Esophagus muscularis mucosa (tissue), 4 donors: ENCODE measurements around the gene TMEM221. TPM values are rescaled to one million over a fixed set of nuclear protein-coding genes. Genes with fewer than 3 reads are reported as not detected.

Experiments used
- DNase-seq: peaks from one replicate; pipeline ENCODE4 v3.0.0-alpha.2; 2017; ENCODE audit errors: extremely low spot score
- H3K27ac ChIP-seq, 4 donors: fragments of 200-600 bp; sonication (generic); replicated peaks in 1 of 4; 1 replicate in 3 of 4; 2 replicates in 1 of 4; pipeline ENCODE4 v1.5.1; 2016 to 2019; ENCODE audit warnings: mild to moderate bottlenecking in 1 of 4
- H3K27me3 ChIP-seq, 4 donors: fragments of 200-600 bp; sonication (generic); one replicate each; pipeline versions ENCODE4 v1.5.1 to v1.6.0; 2016 to 2019
- H3K36me3 ChIP-seq, 4 donors: fragments of 200-600 bp; sonication (generic); one replicate each; pipeline ENCODE4 v1.5.1; 2016 to 2019
- H3K4me1 ChIP-seq, 4 donors: fragments of 200-600 bp; sonication (generic); one replicate each; pipeline ENCODE4 v1.5.1; 2016 to 2019
- H3K4me3 ChIP-seq, 4 donors: fragments of 200-600 bp; sonication (generic); 1 replicate in 2 of 4; 2 replicates in 2 of 4; pipeline ENCODE4 v1.5.1; 2016 to 2019; ENCODE audit warnings: mild to moderate bottlenecking in 4 of 4, moderate library complexity in 1 of 4
- H3K9me3 ChIP-seq, 4 donors: fragments of 200-600 bp; sonication (generic); 1 replicate in 3 of 4; 2 replicates in 1 of 4; pipeline ENCODE4 v1.5.1; 2016 to 2019
- CTCF ChIP-seq, 3 experiments: fragments of 200-600 bp in 2 of 3; fragments of 450-650 bp in 1 of 3; sonication (generic) in 2 of 3; IDR thresholded peaks; one replicate each; pipeline ENCODE4 v1.5.1; 2017 to 2019; ENCODE audit warnings: antibody characterized with exemption in 3 of 3, mild to moderate bottlenecking in 2 of 3, moderate library complexity in 1 of 3
- EP300 ChIP-seq: sonication (generic); formaldehyde crosslinking; IDR thresholded peaks from one replicate; pipeline ENCODE4 v1.6.1; 2017; ENCODE audit warnings: antibody characterized with exemption
- POLR2A ChIP-seq: fragments of 450-650 bp; IDR thresholded peaks from one replicate; pipeline ENCODE4 v1.6.1; 2017; ENCODE audit warnings: antibody characterized with exemption, moderate library complexity, mild to moderate bottlenecking, low read depth
- POLR2AphosphoS5 ChIP-seq, 2 donors: sonication (generic); formaldehyde crosslinking; IDR thresholded peaks; one replicate each; pipeline ENCODE4 v1.6.1; 2017; ENCODE audit warnings: antibody characterized with exemption in 2 of 2
- WGBS: methylation state at CpG from one replicate; pipeline ENCODE4 v1.1.5; 2018; 5-methylcytosine and 5-hydroxymethylcytosine counted together
- intact Hi-C: fragments of 100-400 bp; cut with DNase I; formaldehyde crosslinking; loops from one replicate; pipeline ENCODE4 v1.15.1; 2023
- total RNA-seq, 4 donors: library from RNA; depleted of rRNA; stranded (reverse); fragments of >200 nt; gene quantifications; one replicate each; pipeline versions ENCODE4 v1.1.0 to v1.2.1, GENCODE V29; 2016

TMEM221 gene
- total RNA-seq, 4 donors from 2014 or later: 0.26 to 0.75 TPM; not detected in 2

DNA sequence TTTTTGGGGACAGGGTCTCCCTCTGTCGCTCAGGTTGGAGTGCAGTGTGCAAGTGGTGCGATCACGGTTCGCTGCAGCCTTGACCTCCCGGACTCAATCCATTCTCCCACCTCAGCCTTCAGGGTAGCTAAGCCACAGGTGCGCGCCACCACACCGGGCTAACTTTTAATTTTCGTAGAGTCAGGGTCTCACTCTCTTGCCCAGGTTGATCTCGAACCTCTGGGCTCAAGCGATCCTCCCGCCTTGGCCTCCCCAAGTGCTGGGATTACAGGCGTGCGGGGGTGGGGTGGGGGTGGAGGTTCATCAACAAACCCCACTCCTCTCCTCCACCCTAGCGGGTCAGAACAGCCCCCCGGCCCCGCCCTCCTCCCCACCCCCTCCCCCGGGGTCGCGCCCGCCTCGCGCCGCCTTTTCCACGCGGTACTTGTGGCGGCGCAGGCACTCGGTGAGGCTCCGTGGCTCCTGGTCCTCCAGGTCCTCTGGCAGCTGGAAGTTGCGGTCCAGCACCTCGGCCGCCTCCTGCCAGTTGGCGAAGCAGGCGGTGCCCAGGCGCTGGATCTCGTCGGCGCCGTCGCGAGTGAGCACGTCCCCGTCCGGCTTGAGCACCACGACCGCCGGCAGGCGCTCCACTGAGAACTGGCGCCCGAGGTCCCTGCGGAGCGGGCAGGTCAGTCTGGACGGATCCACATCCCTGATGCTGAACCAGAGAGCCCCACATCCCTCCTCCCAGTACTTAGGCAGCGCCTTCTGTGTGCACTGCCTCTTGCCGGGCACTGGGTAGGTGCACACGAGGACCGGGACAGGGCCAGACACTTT is 7.0 kb upstream of the TMEM221 start:
- Histone ChIP-seq H3K27ac (no peak overlapping the region), H3K27me3 (peaks cover 0 to 72% (median 36%) of the 10 kb centered on the region in 4 donors), H3K36me3 (no peaks in the 10 kb centered on the region), H3K4me1 (peaks cover 6 to 23% (median 16%) of the 10 kb centered on the region in 4 donors), H3K4me3 (no peak overlapping the region), H3K9me3 (no peaks in the 10 kb centered on the region)
- no peak for DNase-seq
- 20% methylated on average over 10 of the region's 58 CpGs for WGBS
- no peak for TF ChIP-seq POLR2A
- no peak for TF ChIP-seq CTCF (IDR thresholded peaks at IDR 0.05)
- TF ChIP-seq EP300: no peak
- TF ChIP-seq POLR2AphosphoS5 (IDR thresholded peaks at IDR 0.05): no peak
- intact Hi-C loops: no loop called here

- Histone ChIP-seq H3K4me1 (peaks cover 6 to 23% (median 16%) of the 10 kb centered on the region in 4 donors), H3K9me3 (no peaks in the 10 kb centered on the region), H3K36me3 (no peaks in the 10 kb centered on the region), H3K4me3 (no peak overlapping the region), H3K27me3 (peaks cover 0 to 72% (median 34%) of the 10 kb centered on the region in 4 donors), H3K27ac (no peak overlapping the region)
- intact Hi-C loops: no loop called here
- no peak for DNase-seq
- TF ChIP-seq CTCF (IDR thresholded peaks at IDR 0.05) (no peak), POLR2A (no peak), POLR2AphosphoS5 (IDR thresholded peaks at IDR 0.05) (no peak), EP300 (no peak)
- WGBS: 8% methylated on average over 13 of the region's 13 CpGs
Observed at GRCh38 chr19:17454576-17455071, 6.2 kb upstream of the TMEM221 start.

DNA sequence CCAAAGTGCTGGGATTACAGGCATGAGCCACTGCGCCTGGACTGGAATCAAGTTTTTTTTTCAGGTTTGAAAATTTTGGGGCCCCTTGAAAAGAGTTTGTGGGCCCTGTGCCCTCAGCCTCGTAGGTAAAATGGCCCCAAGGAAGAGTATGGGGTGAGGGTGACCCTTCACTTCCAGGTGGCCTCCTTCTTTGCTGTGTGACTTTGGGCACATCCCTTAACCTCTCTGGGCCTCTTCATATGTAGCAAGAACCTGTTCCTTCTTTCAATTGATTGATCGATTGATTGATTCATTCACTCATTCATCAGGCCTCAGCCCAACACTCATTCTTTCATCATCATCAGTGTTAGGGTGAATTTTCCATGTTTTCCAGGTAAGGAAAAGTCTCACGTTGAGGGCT is 3.4 kb upstream of the TMEM221 start:
- Histone ChIP-seq H3K27ac (no peak overlapping the region), H3K4me3 (no peak overlapping the region), H3K4me1 (peaks cover 12 to 36% (median 30%) of the 10 kb centered on the region in 4 donors), H3K27me3 (peaks cover 0 to 46% (median 25%) of the 10 kb centered on the region in 4 donors), H3K36me3 (no peaks in the 10 kb centered on the region), H3K9me3 (no peaks in the 10 kb centered on the region)
- DNase-seq: no peak
- 81% methylated on average over 4 of the region's 4 CpGs for WGBS
- intact Hi-C loops: no loop called here
- TF ChIP-seq EP300: no peak
- no peak for TF ChIP-seq POLR2A
- no peak for TF ChIP-seq POLR2AphosphoS5 (IDR thresholded peaks at IDR 0.05)
- no peak for TF ChIP-seq CTCF (IDR thresholded peaks at IDR 0.05)

- Histone ChIP-seq H3K36me3 (no peaks in the 10 kb centered on the region), H3K9me3 (no peaks in the 10 kb centered on the region), H3K4me3 (no peak overlapping the region), H3K27me3 (peaks cover 0 to 32% (median 13%) of the 10 kb centered on the region in 4 donors), H3K27ac (no peak overlapping the region), H3K4me1 (peaks cover 8 to 29% (median 25%) of the 10 kb centered on the region in 4 donors)
- TF ChIP-seq POLR2AphosphoS5 (IDR thresholded peaks at IDR 0.05): no peak
- TF ChIP-seq POLR2A: no peak
- TF ChIP-seq CTCF (IDR thresholded peaks at IDR 0.05): no peak
- no peak for TF ChIP-seq EP300
- WGBS: 72% methylated on average over 8 of the region's 8 CpGs
- no peak for DNase-seq
- intact Hi-C loops: no loop called here
Observed at GRCh38 chr19:17450264-17451075, 2.0 kb upstream of the TMEM221 start.
